SU-DHL-6 (cell line): ENCODE results near the gene SIAH2.

Source experiments
- CTCF ChIP-seq: fragments of 200-600 bp; sonication (generic); IDR thresholded peaks from one replicate; pipeline ENCODE4 v1.5.1; 2017; ENCODE audit warnings: antibody characterized with exemption, mild to moderate bottlenecking, low read length, moderate library complexity; ENCODE audit not compliant: insufficient read depth, poor library complexity, severe bottlenecking
- EZH2phosphoT487 ChIP-seq: fragments of 200-600 bp; sonication (generic), shearing (Covaris generic); conservative IDR thresholded peaks from 2 replicates; pipeline ENCODE4 v1.6.1; 2018; ENCODE audit warnings: mild to moderate bottlenecking, antibody characterized with exemption, low read length, moderate library complexity, mixed read lengths

- TF ChIP-seq CTCF (no peak), EZH2phosphoT487 (no peak)
Observed at GRCh38 chr3:150760431-150761200, 2.4 kb downstream of the SIAH2 start.
